HG02759 (cell line): ENCODE data around the gene F2R.
"Not testable (repeated sequence)": the region's sequence is repeated elsewhere in the genome, so short reads cannot be mapped to it uniquely, and the experiment has no call there.

ENCODE experiments used
- ATAC-seq: cut with Tn5 transposase; IDR thresholded peaks from one replicate; pipeline ENCODE4 v1.9.1; 2021; ENCODE audit warnings: mild to moderate bottlenecking, moderate library complexity; ENCODE audit not compliant: unreplicated experiment

The F2R gene

GRCh38 chr5:76747706-76748105 is 31.8 kb downstream of the F2R start:
- ATAC-seq, result no peak

- no peak for ATAC-seq
These were observed 35.4 kb downstream of the F2R start for GRCh38 chr5:76751291-76751690.

- ATAC-seq, result no peak
These were observed 38.7 kb downstream of the F2R start for GRCh38 chr5:76754668-76755078.

GRCh38 chr5:76755779-76756637 is 40.1 kb downstream of the F2R start:
- no peak for ATAC-seq

- no peak for ATAC-seq
These were observed 41.1 kb downstream of the F2R start for GRCh38 chr5:76757049-76757448.

GRCh38 chr5:76761118-76761517 is 45.2 kb downstream of the F2R start:
- ATAC-seq, result not testable (repeated sequence)

GRCh38 chr5:76762484-76762883 is 46.6 kb downstream of the F2R start:
- ATAC-seq, result no peak

GRCh38 chr5:76763136-76763535 is 47.2 kb downstream of the F2R start:
- no peak for ATAC-seq

GRCh38 chr5:76764374-76764773 is 48.4 kb downstream of the F2R start:
- no peak for ATAC-seq

- no peak for ATAC-seq
These were observed 49.3 kb downstream of the F2R start for GRCh38 chr5:76765249-76765648.

- ATAC-seq, result no peak
These were observed 50.8 kb downstream of the F2R start for GRCh38 chr5:76766746-76767145.

GRCh38 chr5:76771041-76771440 is 55.1 kb downstream of the F2R start:
- not testable (repeated sequence) for ATAC-seq

GRCh38 chr5:76771705-76772405 is 55.9 kb downstream of the F2R start:
- ATAC-seq, result no peak

- ATAC-seq, result no peak
These were observed 60.0 kb downstream of the F2R start for GRCh38 chr5:76775921-76776320.

- ATAC-seq, result no peak
These were observed 60.5 kb downstream of the F2R start for GRCh38 chr5:76776391-76776790.

GRCh38 chr5:76780616-76781015 is 64.7 kb downstream of the F2R start:
- not testable (repeated sequence) for ATAC-seq

GRCh38 chr5:76781775-76782174 is 65.8 kb downstream of the F2R start:
- no peak for ATAC-seq

- ATAC-seq, result no peak
These were observed 66.5 kb downstream of the F2R start for GRCh38 chr5:76782444-76782843.
